HCT116 (cell line): Measurements from ENCODE around the gene SOCS3. TPM values are rescaled to one million over a fixed set of nuclear protein-coding genes. Genes with fewer than 3 reads are reported as not detected.

Experiments used
- ATAC-seq: fragments of 200-7000 bp; cut with Tn5 transposase; 2 replicates; pipeline ENCODE4 v1.9.1; 2020; ENCODE audit warnings: mild to moderate bottlenecking, moderate library complexity
- BruUV-seq: library from RNA; stranded (reverse); fragments of 400-500 nt; replicated peaks from 2 replicates; lab custom pipeline; 2021; lab: Mats Ljungman, UMichigan
- CTCF ChIA-PET: fragments of 300-600 bp; sonication (Branson Sonifier 250); formaldehyde crosslinking; loops from one replicate; lab custom pipeline; 2021; ENCODE audit warnings: antibody characterized with exemption; lab: Charles Lee
- POLR2A ChIA-PET: fragments of 300-600, 350-600 bp; sonication (Branson Sonifier 250); formaldehyde crosslinking; loops from one replicate; lab custom pipeline; 2021; ENCODE audit warnings: antibody characterized with exemption; lab: Charles Lee
- RAD21 ChIA-PET, 2 experiments: fragments of 300-600 bp; sonication (Branson Sonifier 250); formaldehyde crosslinking; loops; one replicate each; lab custom pipeline; 2023; ENCODE audit warnings: low total read pairs in 2 of 2; ENCODE audit not compliant: uncharacterized antibody in 2 of 2, unreplicated experiment in 2 of 2, low non-redundant PET in 1 of 2; lab: Charles Lee
- DNase-seq: peaks from one replicate; pipeline ENCODE4 v3.0.0-alpha.2; 2010; ENCODE audit warnings: low read depth, low spot score
- H2AFZ ChIP-seq: fragments of 200-600 bp; shearing (Covaris generic), sonication (generic); 2 replicates; pipeline ENCODE4 v1.6.1; 2017; ENCODE audit warnings: low read depth, mixed run types, mixed read lengths, antibody characterized with exemption, low read length; ENCODE audit not compliant: poor library complexity, severe bottlenecking
- H3K27ac ChIP-seq: 2 replicates; pipeline ENCODE4 v1.5.1; 2012; ENCODE audit warnings: low read depth, low read length
- H3K27me3 ChIP-seq: fragments of 200-600 bp; sonication (generic); 2 replicates; pipeline ENCODE4 v1.6.1; 2016; ENCODE audit warnings: mixed run types, low read length, mixed read lengths; ENCODE audit not compliant: insufficient read depth
- H3K36me3 ChIP-seq, 2 experiments: fragments of 200-500 bp in 1 of 2; fragments of 200-600 bp in 1 of 2; sonication (Bioruptor generic) in 1 of 2; sonication (generic) in 1 of 2; 2 replicates each; pipeline versions ENCODE4 v1.5.1 to v1.6.1; 2014 to 2016; ENCODE audit warnings: low read length in 2 of 2, inconsistent platforms in 1 of 2, mixed read lengths in 1 of 2, mixed run types in 1 of 2; ENCODE audit not compliant: insufficient read depth in 2 of 2, control insufficient read depth in 1 of 2
- H3K4me1 ChIP-seq, 2 experiments: fragments of 200-600 bp in 1 of 2; sonication (generic) in 1 of 2; 2 replicates each; pipeline versions ENCODE4 v1.5.1 to v1.6.1; 2012 to 2017; ENCODE audit warnings: low read length in 2 of 2, inconsistent platforms in 1 of 2, mild to moderate bottlenecking in 1 of 2, mixed read lengths in 1 of 2, mixed run types in 1 of 2, moderate library complexity in 1 of 2; ENCODE audit not compliant: insufficient read depth in 2 of 2, control insufficient read depth in 1 of 2
- H3K4me2 ChIP-seq: fragments of 200-600 bp; sonication (generic); 2 replicates; pipeline ENCODE4 v1.6.1; 2017; ENCODE audit warnings: mixed run types, low read length, mixed read lengths
- H3K4me3 ChIP-seq, 2 experiments: fragments of 200-600 bp in 1 of 2; sonication (generic) in 1 of 2; replicated peaks in 1 of 2; 2 replicates each; pipeline ENCODE4 v1.5.1; 2011 to 2016; ENCODE audit warnings: low read length in 2 of 2, control low read depth in 1 of 2, low read depth in 1 of 2, mild to moderate bottlenecking in 1 of 2, mixed read lengths in 1 of 2, mixed run types in 1 of 2
- H3K79me2 ChIP-seq: fragments of 200-600 bp; sonication (generic); 2 replicates; pipeline ENCODE4 v1.6.1; 2017; ENCODE audit warnings: mild to moderate bottlenecking, mixed run types, low read length, moderate library complexity, mixed read lengths; ENCODE audit not compliant: insufficient read depth
- H3K9ac ChIP-seq: fragments of 200-600 bp; sonication (generic); 2 replicates; pipeline ENCODE4 v1.6.1; 2016; ENCODE audit warnings: low read length, mixed read lengths
- H3K9me2 ChIP-seq: fragments of 200-600 bp; sonication (generic), shearing (Covaris generic); 2 replicates; pipeline ENCODE4 v1.6.1; 2017; ENCODE audit warnings: mixed run types, mild to moderate bottlenecking, moderate library complexity; ENCODE audit not compliant: insufficient read depth
- H3K9me3 ChIP-seq, 2 experiments: fragments of 200-500 bp in 1 of 2; fragments of 200-600 bp in 1 of 2; sonication (Bioruptor generic) in 1 of 2; sonication (generic) in 1 of 2; 2 replicates each; pipeline ENCODE4 v1.6.1; 2014 to 2017; ENCODE audit warnings: low read length in 2 of 2, mixed read lengths in 2 of 2, inconsistent platforms in 1 of 2, low read depth in 1 of 2, mild to moderate bottlenecking in 1 of 2, mixed run types in 1 of 2, moderate library complexity in 1 of 2; ENCODE audit not compliant: control insufficient read depth in 1 of 2, insufficient read depth in 1 of 2
- H4K20me1 ChIP-seq: fragments of 200-600 bp; sonication (generic), shearing (Covaris generic); 2 replicates; pipeline ENCODE4 v1.6.1; 2017; ENCODE audit warnings: mixed run types, mild to moderate bottlenecking, moderate library complexity; ENCODE audit not compliant: insufficient read depth
- ATF3 ChIP-seq: IDR thresholded peaks from 2 replicates; pipeline ENCODE4 v1.6.1; 2012
- CBX3 ChIP-seq: IDR thresholded peaks from 2 replicates; pipeline ENCODE4 v1.6.1; 2012; ENCODE audit warnings: low read depth
- CEBPB ChIP-seq: IDR thresholded peaks from 2 replicates; pipeline ENCODE4 v1.6.1; 2012; ENCODE audit warnings: low read depth
- CTCF ChIP-seq, 3 experiments: fragments of 200-600 bp in 1 of 3; sonication (generic) in 1 of 3; IDR thresholded peaks in 2 of 3; conservative IDR thresholded peaks in 1 of 3; 2 replicates each; pipeline ENCODE4 v1.5.1; 2012 to 2017; ENCODE audit warnings: low read depth in 2 of 3, low read length in 2 of 3, antibody characterized with exemption in 1 of 3, borderline replicate concordance in 1 of 3, control low read depth in 1 of 3, mild to moderate bottlenecking in 1 of 3, mixed read lengths in 1 of 3, mixed run types in 1 of 3, moderate library complexity in 1 of 3; ENCODE audit not compliant: insufficient read depth in 1 of 3
- EGR1 ChIP-seq: IDR thresholded peaks from 2 replicates; pipeline ENCODE4 v1.6.1; 2012; ENCODE audit warnings: low read depth
- EZH2phosphoT487 ChIP-seq: fragments of 200-600 bp; IDR thresholded peaks from 2 replicates; pipeline ENCODE4 v1.6.1; 2018; ENCODE audit warnings: antibody characterized with exemption, borderline replicate concordance
- JUND ChIP-seq: IDR thresholded peaks from 2 replicates; pipeline ENCODE4 v1.6.1; 2012
- MAX ChIP-seq: IDR thresholded peaks from 2 replicates; pipeline ENCODE4 v1.6.1; 2012
- RAD21 ChIP-seq: IDR thresholded peaks from 2 replicates; pipeline ENCODE4 v1.6.1; 2012; ENCODE audit warnings: low read depth, mild to moderate bottlenecking
- SIN3A ChIP-seq: IDR thresholded peaks from 2 replicates; pipeline ENCODE4 v1.6.1; 2012; ENCODE audit warnings: low read depth
- TCF7L2 ChIP-seq: IDR thresholded peaks from 2 replicates; pipeline ENCODE4 v1.7.0; 2011; ENCODE audit warnings: borderline replicate concordance, inconsistent platforms; ENCODE audit not compliant: insufficient read depth, insufficient read length; ENCODE audit errors: extremely low read depth
- YY1 ChIP-seq: IDR thresholded peaks from 2 replicates; pipeline ENCODE4 v1.6.1; 2011; ENCODE audit warnings: low read length, low read depth, moderate library complexity, mild to moderate bottlenecking; ENCODE audit not compliant: insufficient replicate concordance; ENCODE audit errors: extremely low read depth
- ZBTB33 ChIP-seq: IDR thresholded peaks from 2 replicates; pipeline ENCODE4 v1.6.1; 2011; ENCODE audit warnings: mild to moderate bottlenecking, low read length, moderate library complexity; ENCODE audit not compliant: insufficient replicate concordance; ENCODE audit errors: extremely low read depth
- intact Hi-C: fragments of 100-400 bp; cut with micrococcal nuclease; formaldehyde crosslinking; loops from 2 replicates; pipeline ENCODE4 v1.10.0; 2022
- total RNA-seq: library from RNA; stranded (reverse); gene quantifications from one replicate; pipeline ENCODE4 v1.2.1, GENCODE V29; 2021; ENCODE audit not compliant: unreplicated experiment

SOCS3 gene
- total RNA-seq, 1 experiment from 2014 or later, result 26.7 TPM

GRCh38 chr17:78366109-78366848 lies 6.4 kb upstream of the SOCS3 start:
- Histone ChIP-seq H3K9ac (no peak overlapping the region), H2AFZ (no peak overlapping the region), H3K9me3 (no peaks in the 10 kb centered on the region), H4K20me1 (no peaks in the 10 kb centered on the region), H3K36me3 (no peaks in the 10 kb centered on the region), H3K27me3 (no peaks in the 10 kb centered on the region), H3K9me2 (no peaks in the 10 kb centered on the region), H3K79me2 (no peaks in the 10 kb centered on the region), H3K4me1 (peaks cover 6 to 13% of the 10 kb centered on the region in 2 experiments; a peak in 3 of 4 replicates), H3K4me3 (no peak overlapping the region), H3K4me2 (no peak overlapping the region), H3K27ac (no peak overlapping the region; the same call in 1 of the 2 replicates)
- no TSS peak for BruUV-seq
- ATAC-seq (no peak), DNase-seq (no peak)
- intact Hi-C loops, result no loop called here
- TF ChIP-seq CEBPB (no peak), ATF3 (no peak), CTCF (IDR thresholded peaks at IDR 0.05 in 2 of 3, conservative IDR thresholded peaks at IDR 0.05 in 1 of 3; ENCODE audit: borderline replicate concordance in 1 of 3, insufficient read depth in 1 of 3, low read depth in 2 of 3, low read length in 2 of 3) (no peak), YY1 (no peak), CBX3 (no peak), EGR1 (no peak), ZBTB33 (no peak), RAD21 (no peak), SIN3A (no peak), MAX (no peak), EZH2phosphoT487 (no peak), JUND (no peak), TCF7L2 (no peak)
- CTCF ChIA-PET, result interaction anchor here (1.7 kb wide), 1 partner anchor 56 kb away, joined by 7 read pairs; no protein-coding TSS in a partner anchor
- POLR2A ChIA-PET, result no interaction called here
- RAD21 ChIA-PET, result no interaction called here
